Glutamatergic neuron (in vitro differentiated cells): ENCODE measurements around the gene FBLN1. TPM values are rescaled to one million over a fixed set of nuclear protein-coding genes. Genes with fewer than 3 reads are reported as not detected.
A peak's percentile ranks its signal among the peaks of the same experiment; 100 is the strongest.

Source experiments
- DNase-seq: peaks from one replicate; pipeline ENCODE4 v3.0.0; 2022
- H3K27ac Mint-ChIP-seq: one replicate; pipeline ENCODE4 v1.8.0; 2020; ENCODE audit warnings: mild to moderate bottlenecking, mixed read lengths, inconsistent platforms; ENCODE audit not compliant: unreplicated experiment
- H3K27me3 Mint-ChIP-seq: one replicate; pipeline ENCODE4 v1.8.0; 2020; ENCODE audit warnings: mild to moderate bottlenecking, moderate library complexity, mixed read lengths, inconsistent platforms; ENCODE audit not compliant: unreplicated experiment
- H3K36me3 Mint-ChIP-seq: one replicate; pipeline ENCODE4 v1.8.0; 2020; ENCODE audit warnings: mild to moderate bottlenecking, mixed read lengths, inconsistent platforms; ENCODE audit not compliant: unreplicated experiment
- H3K4me1 Mint-ChIP-seq: one replicate; pipeline ENCODE4 v1.8.0; 2020; ENCODE audit warnings: mild to moderate bottlenecking, low read depth, mixed read lengths, inconsistent platforms; ENCODE audit not compliant: unreplicated experiment
- H3K4me3 Mint-ChIP-seq: one replicate; pipeline ENCODE4 v1.8.0; 2020; ENCODE audit warnings: mild to moderate bottlenecking, mixed read lengths, inconsistent platforms; ENCODE audit not compliant: unreplicated experiment
- H3K9me3 Mint-ChIP-seq: one replicate; pipeline ENCODE4 v1.8.0; 2020; ENCODE audit warnings: mild to moderate bottlenecking, moderate library complexity, mixed read lengths, inconsistent platforms; ENCODE audit not compliant: unreplicated experiment
- CTCF ChIP-seq: fragments of 200-600 bp; sonication (generic); IDR thresholded peaks from one replicate; pipeline ENCODE4 v1.5.0; 2021; ENCODE audit not compliant: partially characterized antibody, unreplicated experiment
- total RNA-seq: library from RNA; stranded (reverse); fragmentation: NEBNext Ultra II Directional; extraction: Animal tissue kit (Norgen Biotek cat#: 25700); gene quantifications from one replicate; pipeline ENCODE4 v1.2.1, GENCODE V29; 2021; ENCODE audit not compliant: unreplicated experiment

Gene FBLN1
- total RNA-seq, 1 donor from 2014 or later, result 184 TPM

DNA sequence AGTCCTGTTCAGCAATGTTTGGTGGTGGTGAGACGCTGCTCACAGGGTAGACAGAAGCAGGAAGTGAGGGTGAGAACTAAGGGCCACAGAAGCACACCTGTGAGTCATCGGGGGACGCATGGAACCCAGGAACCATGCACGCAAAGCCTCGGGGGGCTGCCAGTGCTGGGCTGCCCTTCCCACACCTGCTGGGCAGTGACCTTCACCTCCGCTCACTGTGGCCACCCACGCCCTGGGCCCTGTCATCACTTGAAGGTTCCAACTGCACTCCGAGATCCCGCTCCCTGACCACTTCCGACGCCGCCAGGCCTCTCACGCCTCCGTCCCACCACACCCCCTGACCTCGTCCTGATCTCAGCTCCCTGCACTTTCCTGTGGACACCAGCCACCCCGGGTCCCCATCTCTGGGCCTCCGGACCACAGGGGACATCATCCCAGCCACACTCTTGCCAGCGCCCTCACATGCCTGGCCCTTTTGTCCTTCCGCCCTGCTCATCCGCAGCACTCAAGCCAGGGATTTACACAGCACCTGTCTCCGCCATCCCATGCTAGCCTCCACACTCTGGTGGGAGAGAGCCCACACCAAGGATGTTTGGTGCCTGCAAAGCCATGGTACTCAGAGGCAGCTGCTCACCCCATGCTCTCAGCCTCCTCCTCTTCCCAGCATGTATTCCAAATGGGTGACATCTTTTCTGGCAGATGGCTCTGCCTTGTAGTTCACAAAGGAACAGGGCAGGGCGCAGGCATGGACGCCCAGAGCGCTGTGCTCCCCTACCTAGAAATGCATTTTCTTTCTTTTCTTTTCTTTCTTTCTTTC lies 145.8 kb downstream of the FBLN1 start:
- Mint-ChIP-seq H3K4me3 (no peak overlapping the region), H3K9me3 (peaks cover 8% of the 10 kb centered on the region), H3K27ac (peak overlapping the region; percentile 33), H3K4me1 (peaks cover 5% of the 10 kb centered on the region), H3K36me3 (peaks cover 6% of the 10 kb centered on the region), H3K27me3 (peaks cover 10% of the 10 kb centered on the region)
- no peak for TF ChIP-seq CTCF
- no peak for DNase-seq

DNA sequence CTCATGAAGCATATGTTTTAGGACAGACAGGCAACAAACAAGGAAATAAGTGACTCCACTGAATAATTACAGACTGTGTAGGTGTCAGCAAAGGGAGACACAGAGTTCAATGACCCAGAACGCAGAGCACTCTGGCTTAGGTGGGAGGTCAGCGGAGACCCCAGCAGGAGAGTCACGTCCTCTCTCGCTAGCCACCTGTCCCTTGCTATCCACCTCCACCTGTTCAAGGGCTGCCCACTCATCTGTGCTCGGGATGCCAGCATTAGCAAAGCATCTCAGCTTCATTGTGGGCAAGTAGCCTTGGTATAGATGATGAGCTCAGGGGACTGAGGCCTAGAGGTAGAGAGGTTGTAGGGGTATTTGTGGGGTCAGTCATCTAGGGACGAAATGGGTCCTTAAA lies 147.1 kb downstream of the FBLN1 start:
- Mint-ChIP-seq H3K4me1 (peaks cover 5% of the 10 kb centered on the region), H3K36me3 (peaks cover 6% of the 10 kb centered on the region), H3K4me3 (no peak overlapping the region), H3K27ac (no peak overlapping the region), H3K9me3 (peaks cover 10% of the 10 kb centered on the region), H3K27me3 (peaks cover 10% of the 10 kb centered on the region)
- DNase-seq, result no peak
- no peak for TF ChIP-seq CTCF

GRCh38 chr22:45650721-45651120 lies 148.0 kb downstream of the FBLN1 start:
- no peak for DNase-seq
- Mint-ChIP-seq H3K4me1 (peaks cover 5% of the 10 kb centered on the region), H3K4me3 (no peak overlapping the region), H3K27me3 (peaks cover 7% of the 10 kb centered on the region), H3K36me3 (peaks cover 6% of the 10 kb centered on the region), H3K9me3 (peaks cover 10% of the 10 kb centered on the region), H3K27ac (peak overlapping the region; percentile 39)
- no peak for TF ChIP-seq CTCF

Other genes with a start within 250 kb of the FBLN1 start
- not detected for gene UPK3A, start 217.9 kb upstream of the FBLN1 start, total RNA-seq
- gene FAM118A, start 192.9 kb upstream of the FBLN1 start, total RNA-seq, result 28.0 TPM
- gene SMC1B, start 89.3 kb upstream of the FBLN1 start, total RNA-seq, result not detected
- 0.71 TPM for gene RIBC2, start 89.2 kb upstream of the FBLN1 start, total RNA-seq
- 191 TPM for gene ATXN10, start 169.0 kb downstream of the FBLN1 start, total RNA-seq